Panc1 (cell line): Measurements from ENCODE around the gene POLE. TPM values are rescaled to one million over a fixed set of nuclear protein-coding genes. Genes with fewer than 3 reads are reported as not detected.

ENCODE experiments used
- ATAC-seq: fragments of 200-7000 bp; cut with Tn5 transposase; 2 replicates; pipeline ENCODE4 v1.9.1; 2020; ENCODE audit warnings: mild to moderate bottlenecking, moderate library complexity
- BruUV-seq: library from RNA; stranded (reverse); fragments of 400-500 nt; replicated peaks from 2 replicates; lab custom pipeline; 2021; lab: Mats Ljungman, UMichigan
- CTCF ChIA-PET: fragments of 300-600 bp; sonication (Branson Sonifier 250); formaldehyde crosslinking; loops from one replicate; lab custom pipeline; 2022; ENCODE audit warnings: antibody characterized with exemption; lab: Charles Lee
- POLR2A ChIA-PET: fragments of 300-600 bp; sonication (Branson Sonifier 250); formaldehyde crosslinking; loops from one replicate; lab custom pipeline; 2022; ENCODE audit warnings: antibody characterized with exemption; lab: Charles Lee
- DNase-seq: peaks from one replicate; pipeline ENCODE4 v3.0.0-alpha.2; 2010; ENCODE audit warnings: low read depth, low spot score
- H3K27ac ChIP-seq: 2 replicates; pipeline ENCODE4 v1.5.1; 2011; ENCODE audit warnings: mild to moderate bottlenecking, low read length, inconsistent platforms
- H3K27me3 ChIP-seq: fragments of 200-500 bp; sonication (Bioruptor generic); 2 replicates; pipeline ENCODE4 v1.6.0; 2014; ENCODE audit warnings: low read length, inconsistent platforms; ENCODE audit not compliant: control insufficient read depth, insufficient read depth
- H3K36me3 ChIP-seq: fragments of 200-500 bp; sonication (Bioruptor generic); 2 replicates; pipeline ENCODE4 v1.5.1; 2014; ENCODE audit warnings: inconsistent platforms, mild to moderate bottlenecking, low read length, moderate library complexity; ENCODE audit not compliant: control insufficient read depth, insufficient read depth
- H3K4me1 ChIP-seq: 2 replicates; pipeline ENCODE4 v1.5.1; 2011; ENCODE audit warnings: inconsistent platforms, mild to moderate bottlenecking, low read length, moderate library complexity; ENCODE audit not compliant: control insufficient read depth, insufficient read depth
- H3K4me3 ChIP-seq, 2 experiments: 2 replicates each; pipeline ENCODE4 v1.5.1; 2011 to 2012; ENCODE audit warnings: low read depth in 2 of 2, low read length in 2 of 2, mild to moderate bottlenecking in 2 of 2, inconsistent platforms in 1 of 2, moderate library complexity in 1 of 2
- H3K9me3 ChIP-seq: fragments of 200-500 bp; sonication (Bioruptor generic); 2 replicates; pipeline ENCODE4 v1.5.1; 2014; ENCODE audit warnings: low read depth, mild to moderate bottlenecking, inconsistent platforms, low read length, moderate library complexity; ENCODE audit not compliant: control insufficient read depth, insufficient read depth
- CTCF ChIP-seq: fragments of 450-650 bp; IDR thresholded peaks from 2 replicates; pipeline ENCODE4 v1.5.1; 2017; ENCODE audit warnings: mild to moderate bottlenecking
- POLR2AphosphoS5 ChIP-seq: IDR thresholded peaks from 2 replicates; pipeline ENCODE4 v1.6.1; 2012; ENCODE audit warnings: mild to moderate bottlenecking, low read depth, low read length, moderate library complexity
- REST ChIP-seq, 2 experiments: IDR thresholded peaks; 2 replicates each; pipeline ENCODE4 v1.6.1; 2011 to 2012; ENCODE audit warnings: low read depth in 2 of 2, control low read depth in 1 of 2, low read length in 1 of 2, mild to moderate bottlenecking in 1 of 2, moderate library complexity in 1 of 2; ENCODE audit not compliant: insufficient read depth in 1 of 2
- SIN3A ChIP-seq: IDR thresholded peaks from 2 replicates; pipeline ENCODE4 v1.6.1; 2012; ENCODE audit warnings: low read depth, mild to moderate bottlenecking, low read length, moderate library complexity, borderline replicate concordance; ENCODE audit not compliant: insufficient read depth
- TCF7L2 ChIP-seq: IDR thresholded peaks from 2 replicates; pipeline ENCODE4 v1.6.1; 2011; ENCODE audit warnings: mild to moderate bottlenecking, low read depth, low read length, inconsistent platforms
- in situ Hi-C: cut with HindIII; loops from 2 replicates; pipeline ENCODE4 v1.10.0; 2016; ENCODE audit warnings: low sequenced_read_pairs, low pct_unique_long_range_greater_than_20kb
- intact Hi-C: fragments of 100-400 bp; cut with micrococcal nuclease; formaldehyde crosslinking; loops from one replicate; pipeline ENCODE4 v1.10.0; 2022; ENCODE audit not compliant: unreplicated experiment
- total RNA-seq: library from RNA; stranded (reverse); gene quantifications from one replicate; pipeline ENCODE4 v1.2.1, GENCODE V29; 2021; ENCODE audit not compliant: unreplicated experiment

The POLE gene
- total RNA-seq, 1 experiment from 2014 or later, result 112 TPM

- intact Hi-C loops, result no loop called here
- CTCF ChIA-PET, result no interaction called here
These were observed 105.6 kb downstream of the POLE start for GRCh38 chr12:132581348-132582057.

GRCh38 chr12:132580701-132581292 is 106.3 kb downstream of the POLE start:
- Histone ChIP-seq H3K36me3 (no peaks in the 10 kb centered on the region), H3K27me3 (no peaks in the 10 kb centered on the region), H3K4me3 (no peak overlapping the region), H3K27ac (no peak overlapping the region), H3K9me3 (no peaks in the 10 kb centered on the region), H3K4me1 (no peaks in the 10 kb centered on the region)
- DNase-seq, result no peak
- ChIA-PET POLR2A (no interaction called here), CTCF (no interaction called here)
- BruUV-seq, result no TSS peak
- in situ Hi-C loops (no loop called here), intact Hi-C loops (no loop called here)
- no peak for ATAC-seq
- no peak for TF ChIP-seq REST (IDR thresholded peaks at IDR 0.05; ENCODE audit: insufficient read depth in 1 of 2, low read depth in 2 of 2, low read length in 1 of 2)
- no peak for TF ChIP-seq SIN3A
- TF ChIP-seq CTCF, result no peak
- TF ChIP-seq POLR2AphosphoS5, result no peak
- TF ChIP-seq TCF7L2, result no peak

More at GRCh38 chr12:132581348-132582057, 105.6 kb downstream of the POLE start:
- POLR2A ChIA-PET, result no interaction called here
- in situ Hi-C loops, result no loop called here
- ATAC-seq (no peak), DNase-seq (no peak)
- no peaks in the 10 kb centered on the region for H3K4me1 ChIP-seq
- H3K27me3 ChIP-seq, result no peaks in the 10 kb centered on the region
- H3K36me3 ChIP-seq, result no peaks in the 10 kb centered on the region
- no peak overlapping the region for H3K4me3 ChIP-seq
- no peak overlapping the region for H3K27ac ChIP-seq
- no peaks in the 10 kb centered on the region for H3K9me3 ChIP-seq
- TF ChIP-seq SIN3A (no peak), REST (IDR thresholded peaks at IDR 0.05; ENCODE audit: insufficient read depth in 1 of 2, low read depth in 2 of 2, low read length in 1 of 2) (no peak), POLR2AphosphoS5 (no peak), TCF7L2 (no peak), CTCF (no peak)
- BruUV-seq, result no TSS peak
